HCT116 (cell line): ENCODE measurements around the gene TCFL5.

Experiments
- EZH2 ChIP-seq: fragments of 200-600 bp; sonication (generic); IDR thresholded peaks from 2 replicates; pipeline ENCODE4 v1.6.1; 2017; ENCODE audit warnings: antibody characterized with exemption, mixed run types
- POLR2A ChIP-seq: IDR thresholded peaks from 2 replicates; pipeline ENCODE4 v1.7.0; 2011; ENCODE audit warnings: borderline replicate concordance; ENCODE audit not compliant: insufficient read depth, insufficient read length; ENCODE audit errors: extremely low read depth
- POLR2AphosphoS5 ChIP-seq: IDR thresholded peaks from 2 replicates; pipeline ENCODE4 v1.6.1; 2011; ENCODE audit warnings: mild to moderate bottlenecking, low read depth, low read length, moderate library complexity
- SIN3A ChIP-seq: IDR thresholded peaks from 2 replicates; pipeline ENCODE4 v1.6.1; 2012; ENCODE audit warnings: low read depth
- YY1 ChIP-seq: IDR thresholded peaks from 2 replicates; pipeline ENCODE4 v1.6.1; 2011; ENCODE audit warnings: low read length, low read depth, moderate library complexity, mild to moderate bottlenecking; ENCODE audit not compliant: insufficient replicate concordance; ENCODE audit errors: extremely low read depth
- ZFX ChIP-seq: fragments of 450-650 bp; IDR thresholded peaks from 2 replicates; pipeline ENCODE4 v1.6.1; 2017
- TF ChIP-seq, protein P1 (sequence below), 3 experiments: fragments of 200-600 bp in 1 of 3; sonication (generic) in 1 of 3; IDR thresholded peaks in 2 of 3; conservative IDR thresholded peaks in 1 of 3; 2 replicates each; pipeline ENCODE4 v1.5.1; 2012 to 2017; ENCODE audit warnings: low read depth in 2 of 3, low read length in 2 of 3, antibody characterized with exemption in 1 of 3, borderline replicate concordance in 1 of 3, control low read depth in 1 of 3, mild to moderate bottlenecking in 1 of 3, mixed read lengths in 1 of 3, mixed run types in 1 of 3, moderate library complexity in 1 of 3; ENCODE audit not compliant: insufficient read depth in 1 of 3

DNA sequence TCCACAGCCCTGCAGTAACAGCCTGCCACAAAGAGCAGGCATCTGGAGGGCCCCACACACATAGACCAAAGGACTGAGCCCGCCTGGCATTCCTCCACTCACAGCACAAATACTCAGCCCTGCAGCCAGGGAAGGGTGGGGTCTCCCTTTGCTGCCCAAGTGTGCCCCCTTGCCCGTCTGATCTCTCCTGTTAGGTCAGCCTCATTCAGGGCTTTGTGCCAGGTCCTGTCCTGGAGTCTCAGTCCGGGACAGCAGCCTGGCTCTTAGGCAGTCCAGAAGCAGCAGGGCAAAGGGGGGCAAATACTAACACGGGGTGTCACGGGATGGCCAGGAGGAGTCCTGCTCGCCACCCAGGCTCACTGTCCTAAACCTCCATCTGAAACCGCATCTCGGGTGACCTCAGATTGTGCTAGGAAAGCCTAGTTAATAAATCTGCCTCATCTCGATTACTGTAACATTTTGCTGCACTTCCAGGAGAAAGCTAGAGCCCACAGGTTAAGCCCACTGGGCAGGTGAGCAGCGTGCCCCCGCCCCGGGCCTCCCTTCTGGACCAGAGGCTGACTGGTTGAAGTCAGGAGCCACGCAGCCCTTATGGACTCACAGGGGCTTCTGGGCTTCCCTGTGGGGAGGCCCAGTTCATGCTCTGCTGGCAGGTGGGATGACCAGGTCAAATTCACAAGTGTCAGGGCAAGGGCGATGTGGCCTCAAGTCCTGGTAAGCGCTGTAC lies 60.2 kb downstream of the TCFL5 start:
- no peak for TF ChIP-seq SIN3A
- no peak for TF ChIP-seq YY1
- 0 out of 2 replicates have a peak, but pooled peaks have one; percentile 27 for TF ChIP-seq POLR2AphosphoS5
- TF ChIP-seq, protein P1, sequence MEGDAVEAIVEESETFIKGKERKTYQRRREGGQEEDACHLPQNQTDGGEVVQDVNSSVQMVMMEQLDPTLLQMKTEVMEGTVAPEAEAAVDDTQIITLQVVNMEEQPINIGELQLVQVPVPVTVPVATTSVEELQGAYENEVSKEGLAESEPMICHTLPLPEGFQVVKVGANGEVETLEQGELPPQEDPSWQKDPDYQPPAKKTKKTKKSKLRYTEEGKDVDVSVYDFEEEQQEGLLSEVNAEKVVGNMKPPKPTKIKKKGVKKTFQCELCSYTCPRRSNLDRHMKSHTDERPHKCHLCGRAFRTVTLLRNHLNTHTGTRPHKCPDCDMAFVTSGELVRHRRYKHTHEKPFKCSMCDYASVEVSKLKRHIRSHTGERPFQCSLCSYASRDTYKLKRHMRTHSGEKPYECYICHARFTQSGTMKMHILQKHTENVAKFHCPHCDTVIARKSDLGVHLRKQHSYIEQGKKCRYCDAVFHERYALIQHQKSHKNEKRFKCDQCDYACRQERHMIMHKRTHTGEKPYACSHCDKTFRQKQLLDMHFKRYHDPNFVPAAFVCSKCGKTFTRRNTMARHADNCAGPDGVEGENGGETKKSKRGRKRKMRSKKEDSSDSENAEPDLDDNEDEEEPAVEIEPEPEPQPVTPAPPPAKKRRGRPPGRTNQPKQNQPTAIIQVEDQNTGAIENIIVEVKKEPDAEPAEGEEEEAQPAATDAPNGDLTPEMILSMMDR (IDR thresholded peaks at IDR 0.05 in 2 of 3, conservative IDR thresholded peaks at IDR 0.05 in 1 of 3; ENCODE audit: borderline replicate concordance in 1 of 3, insufficient read depth in 1 of 3, low read depth in 2 of 3, low read length in 2 of 3) = no peak
- TF ChIP-seq ZFX = no peak
- no peak for TF ChIP-seq POLR2A
- no peak for TF ChIP-seq EZH2
